Thyroid gland (tissue), 4 donors: Measurements from ENCODE around the gene WNK2.

Experiments
- CTCF ChIP-seq, 6 experiments: fragments of 200-600 bp in 3 of 6; fragments of 450-650 bp in 3 of 6; sonication (generic) in 3 of 6; IDR thresholded peaks; one replicate each; pipeline ENCODE4 v1.5.1; 2016 to 2019; ENCODE audit warnings: antibody characterized with exemption in 6 of 6, mild to moderate bottlenecking in 2 of 6, inconsistent platforms in 1 of 6, moderate library complexity in 1 of 6
- POLR2A ChIP-seq, 2 donors: fragments of 450-650 bp; IDR thresholded peaks; one replicate each; pipeline ENCODE4 v1.6.1; 2017; ENCODE audit warnings: antibody characterized with exemption in 2 of 2, mild to moderate bottlenecking in 2 of 2, moderate library complexity in 1 of 2

- TF ChIP-seq CTCF (IDR thresholded peaks at IDR 0.05) (no peak), POLR2A (IDR thresholded peaks at IDR 0.05) (no peak)
These were observed 16.5 kb downstream of the WNK2 start for GRCh38 chr9:93200449-93200742.
